Thymus (tissue), 11 donors: ENCODE results near the gene ABCC6. TPM values are rescaled to one million over a fixed set of nuclear protein-coding genes. Genes with fewer than 3 reads are reported as not detected.
"Not testable (repeated sequence)": the region's sequence is repeated elsewhere in the genome, so short reads cannot be mapped to it uniquely, and the experiment has no call there.

Source experiments
- DNase-seq, 9 donors: peaks; one replicate each; pipeline ENCODE4 v3.0.0-alpha.2; 2013; ENCODE audit warnings: low spot score in 9 of 9, low read depth in 6 of 9, missing footprints in 1 of 9
- H3K27ac ChIP-seq, 2 donors: one replicate each; pipeline ENCODE4 v1.5.1; 2013; ENCODE audit warnings: control low read depth in 1 of 2, low read depth in 1 of 2, low read length in 1 of 2, mild to moderate bottlenecking in 1 of 2, moderate library complexity in 1 of 2
- H3K27me3 ChIP-seq, 2 donors: one replicate each; pipeline ENCODE4 v1.5.1; 2013; ENCODE audit warnings: low read length in 1 of 2; ENCODE audit not compliant: control insufficient read depth in 2 of 2, insufficient read depth in 1 of 2
- H3K36me3 ChIP-seq, 2 donors: one replicate each; pipeline ENCODE4 v1.5.1; 2013; ENCODE audit warnings: low read length in 1 of 2, mild to moderate bottlenecking in 1 of 2, moderate library complexity in 1 of 2; ENCODE audit not compliant: control insufficient read depth in 2 of 2, insufficient read depth in 2 of 2
- H3K4me1 ChIP-seq, 2 donors: one replicate each; pipeline ENCODE4 v1.5.1; 2013; ENCODE audit warnings: low read length in 2 of 2; ENCODE audit not compliant: control insufficient read depth in 2 of 2, insufficient read depth in 2 of 2
- H3K4me3 ChIP-seq, 2 donors: one replicate each; pipeline ENCODE4 v1.5.1; 2013; ENCODE audit warnings: low read length in 2 of 2, control low read depth in 1 of 2, mild to moderate bottlenecking in 1 of 2
- H3K9me3 ChIP-seq, 2 donors: one replicate each; pipeline ENCODE4 v1.5.1; 2013; ENCODE audit warnings: low read length in 1 of 2, mild to moderate bottlenecking in 1 of 2; ENCODE audit not compliant: control insufficient read depth in 2 of 2, insufficient read depth in 1 of 2
- WGBS: extraction: QIAGEN DNeasy Blood & Tissue Kit; methylation state at CpG from one replicate; pipeline ENCODE4 v1.1.7; 2013; 5-methylcytosine and 5-hydroxymethylcytosine counted together
- polyA plus RNA-seq: library from polyadenylated mRNA; stranded (reverse); fragments of 200-250 nt; gene quantifications from one replicate; pipeline ENCODE4 v1.2.3, GENCODE V29; 2013
- total RNA-seq: library from RNA; stranded (reverse); fragments of 120-200 nt; gene quantifications from one replicate; pipeline ENCODE4 v1.2.4, GENCODE V29; 2013
- donor health status: healthy.

ABCC6 gene
- total and polyA plus RNA-seq, 2 donors = 0.09 to 0.62 TPM

DNA sequence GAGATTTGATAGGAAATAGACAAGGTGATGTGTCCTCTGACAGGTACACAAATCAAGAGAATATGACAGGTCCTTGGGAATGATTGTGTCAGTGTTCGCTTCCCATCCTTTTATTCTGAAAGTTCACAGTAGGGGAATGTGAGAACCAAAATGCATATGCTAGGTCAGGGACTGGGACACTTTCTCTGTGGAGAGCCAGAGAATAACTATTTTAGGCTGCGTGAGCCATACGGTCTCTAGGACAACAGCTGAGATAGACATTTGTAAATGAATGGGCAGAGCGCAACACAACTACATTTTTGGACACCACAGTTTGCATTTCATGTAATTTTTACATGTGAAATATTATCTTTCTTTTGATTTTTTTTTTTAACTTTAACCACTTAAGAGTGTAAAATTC is 36.7 kb upstream of the ABCC6 start:
- H3K4me3 ChIP-seq, H3K27me3 ChIP-seq, H3K27ac ChIP-seq, H3K36me3 ChIP-seq, H3K9me3 ChIP-seq, DNase-seq, H3K4me1 ChIP-seq: not testable (repeated sequence)
- WGBS = no CpG with 5 or more reads among the region's 4 CpGs

DNA sequence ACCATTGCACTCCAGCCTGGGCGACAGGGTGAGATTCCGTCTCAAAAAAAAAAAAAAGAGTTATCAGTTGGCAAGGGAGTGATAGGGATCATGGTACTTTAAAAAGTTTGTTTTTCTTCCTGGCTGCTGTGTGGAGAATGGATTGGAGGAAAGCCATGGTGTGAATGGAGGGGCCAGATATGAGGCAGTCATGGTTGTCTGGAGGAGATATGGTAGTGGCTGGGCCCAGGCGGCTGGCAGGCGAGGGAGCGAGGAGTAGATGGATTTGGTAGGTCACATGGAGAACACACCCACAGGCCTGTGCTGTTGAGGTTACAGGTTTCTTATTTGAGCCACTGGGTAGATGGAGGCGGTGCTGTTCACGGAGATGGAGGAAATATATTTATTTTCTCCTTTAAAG is 35.5 kb upstream of the ABCC6 start:
- not testable (repeated sequence) for H3K4me1 ChIP-seq, H3K4me3 ChIP-seq, H3K27me3 ChIP-seq, H3K36me3 ChIP-seq, H3K27ac ChIP-seq, H3K9me3 ChIP-seq, DNase-seq
- WGBS = 99% methylated on average over 7 of the region's 7 CpGs

DNA sequence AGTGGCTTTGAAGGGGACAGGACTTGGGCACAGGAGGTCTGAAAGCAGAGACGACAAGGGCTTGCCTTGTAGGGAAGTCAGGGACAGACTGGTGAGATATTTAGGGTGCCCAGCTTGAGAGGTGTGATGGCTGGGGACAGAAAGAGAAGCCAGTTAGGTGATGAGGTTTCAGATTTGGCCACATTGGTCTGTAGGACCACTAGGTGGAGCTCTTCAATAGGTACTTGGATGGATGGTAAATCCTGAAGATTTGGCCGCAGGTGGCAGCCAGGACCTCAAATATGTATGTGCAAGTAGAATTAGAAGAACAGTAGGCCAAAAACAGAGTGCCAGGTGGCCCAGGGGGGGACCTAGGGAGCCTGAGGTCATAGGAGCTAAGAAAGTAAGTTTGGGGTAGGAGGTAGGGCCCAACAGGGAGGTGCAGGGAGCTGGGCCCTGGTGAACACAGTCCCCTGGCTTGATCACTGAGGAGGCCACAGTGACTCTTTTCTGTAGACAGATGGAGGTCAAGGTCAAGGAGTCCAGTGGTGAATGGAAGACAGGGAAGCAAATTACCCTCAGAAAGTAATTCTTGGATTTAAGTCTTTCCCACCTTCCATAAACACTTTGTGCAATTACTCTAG is 34.1 kb upstream of the ABCC6 start:
- not testable (repeated sequence) for H3K4me1 ChIP-seq, H3K27me3 ChIP-seq, H3K36me3 ChIP-seq, DNase-seq, H3K27ac ChIP-seq, H3K9me3 ChIP-seq, H3K4me3 ChIP-seq
- 70% methylated on average over 2 of the region's 2 CpGs for WGBS

DNA sequence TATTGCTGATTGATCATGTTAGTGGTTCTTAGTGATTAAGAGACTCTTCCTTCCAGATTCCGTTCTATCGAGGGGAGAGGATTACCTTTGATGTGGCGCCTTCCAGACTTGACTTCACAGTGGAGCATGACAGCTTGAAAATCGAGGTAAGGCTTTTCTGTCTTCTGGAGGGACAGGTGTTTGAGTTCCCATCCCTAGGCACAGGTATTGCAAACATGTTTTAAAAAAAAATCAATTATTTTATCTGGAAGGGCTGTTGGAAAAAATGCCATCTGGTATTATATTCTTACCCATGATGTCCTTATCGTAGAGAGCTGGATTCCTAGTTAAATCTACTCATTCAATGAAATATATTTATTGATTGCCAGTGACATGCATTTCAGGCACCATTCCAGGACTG is 29.1 kb upstream of the ABCC6 start:
- WGBS = no CpG with 5 or more reads among the region's 5 CpGs
- not testable (repeated sequence) for H3K9me3 ChIP-seq, H3K4me1 ChIP-seq, H3K27ac ChIP-seq, H3K36me3 ChIP-seq, DNase-seq, H3K4me3 ChIP-seq, H3K27me3 ChIP-seq

DNA sequence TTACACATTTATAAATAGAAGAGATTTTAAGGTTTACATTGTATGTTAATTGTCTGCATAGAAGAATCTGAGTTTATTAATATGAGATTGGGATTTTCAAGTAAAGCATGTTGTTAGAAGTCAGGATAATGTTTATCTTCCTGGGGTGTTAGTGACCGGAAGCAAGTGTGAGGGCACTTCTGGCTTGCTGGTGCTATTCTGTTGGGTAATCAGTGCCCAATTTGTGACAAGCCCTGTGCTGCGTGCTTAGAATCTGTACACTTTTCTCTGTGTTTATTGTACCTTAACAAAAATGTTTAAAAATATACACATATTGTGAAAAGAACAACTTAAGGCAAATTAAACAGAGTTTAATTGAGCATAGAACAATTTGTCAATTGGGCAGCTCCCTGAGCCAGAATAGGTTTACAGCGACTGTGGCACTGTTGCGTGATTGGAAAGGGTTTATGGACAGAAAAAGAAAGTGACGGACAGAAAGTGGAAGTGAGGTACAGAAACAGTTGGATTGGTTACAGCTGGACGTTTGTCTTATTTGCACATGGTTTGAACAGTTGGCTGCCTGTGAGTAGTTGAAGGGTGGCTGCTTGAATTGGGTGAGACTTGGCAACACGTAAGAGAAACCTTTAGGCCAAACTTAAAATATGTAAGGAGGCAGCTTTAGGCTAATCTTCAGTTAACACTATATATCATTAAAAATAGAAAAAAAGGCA is 26.5 kb upstream of the ABCC6 start:
- not testable (repeated sequence) for DNase-seq, H3K4me3 ChIP-seq, H3K36me3 ChIP-seq, H3K4me1 ChIP-seq, H3K27me3 ChIP-seq, H3K27ac ChIP-seq, H3K9me3 ChIP-seq
- WGBS = 98% methylated on average over 3 of the region's 7 CpGs

DNA sequence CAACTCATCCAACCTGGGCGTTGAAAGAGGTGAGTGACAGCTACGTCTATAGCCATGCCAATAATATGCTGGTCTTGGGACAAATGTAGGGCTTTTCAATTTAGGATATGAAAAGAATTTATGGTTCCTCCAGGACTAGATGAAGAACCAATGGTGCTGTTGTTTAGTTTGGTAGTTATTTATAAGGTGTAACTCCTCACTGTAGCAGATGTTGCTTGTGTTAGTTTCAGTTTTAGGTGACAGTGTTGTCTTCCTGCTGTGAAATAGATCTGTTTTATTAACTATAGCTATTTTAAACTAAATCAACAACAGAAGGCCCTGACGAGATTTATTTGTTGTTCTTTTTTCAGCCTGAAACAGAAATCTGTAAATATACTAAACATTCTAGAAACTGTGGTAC is 24.1 kb upstream of the ABCC6 start:
- not testable (repeated sequence) for DNase-seq, H3K27me3 ChIP-seq, H3K9me3 ChIP-seq, H3K36me3 ChIP-seq, H3K27ac ChIP-seq, H3K4me1 ChIP-seq, H3K4me3 ChIP-seq
- no CpG with 5 or more reads among the region's 3 CpGs for WGBS

DNA sequence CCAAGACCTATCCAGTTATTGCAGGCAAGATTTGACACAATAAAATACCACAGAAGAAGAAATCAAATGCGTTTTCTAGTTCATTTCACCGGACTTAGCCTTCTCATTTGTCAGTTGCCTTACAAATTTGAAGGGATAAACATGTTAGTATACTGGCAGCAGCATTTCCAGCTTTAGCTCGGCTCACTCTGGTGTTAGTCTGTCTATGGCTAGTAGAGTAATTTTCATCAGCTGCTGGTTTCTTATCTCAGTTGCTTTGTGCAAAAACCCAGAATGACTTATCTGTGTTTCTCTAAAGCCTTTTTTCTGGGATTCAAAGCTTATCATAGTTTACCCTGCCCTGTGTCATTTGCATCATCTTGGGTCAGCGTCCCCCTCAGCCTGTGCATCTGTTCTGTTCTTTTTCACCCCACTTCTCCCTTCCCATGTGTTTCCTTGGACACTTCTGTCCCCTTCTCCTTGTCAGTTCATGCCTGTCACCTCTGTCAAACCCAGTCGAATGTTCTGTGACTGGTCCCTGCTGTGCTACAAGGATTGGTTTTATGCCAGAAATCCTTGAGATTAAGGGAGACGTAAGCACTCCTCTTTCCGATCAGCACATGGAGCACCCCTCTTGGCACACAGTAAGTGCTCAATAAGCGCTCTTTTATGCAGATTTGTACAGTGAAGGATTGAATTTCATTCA is 23.4 kb upstream of the ABCC6 start:
- H3K9me3 ChIP-seq, H3K4me1 ChIP-seq, H3K4me3 ChIP-seq, H3K27me3 ChIP-seq, H3K27ac ChIP-seq, H3K36me3 ChIP-seq, DNase-seq: not testable (repeated sequence)
- WGBS = 96% methylated on average over 5 of the region's 8 CpGs

DNA sequence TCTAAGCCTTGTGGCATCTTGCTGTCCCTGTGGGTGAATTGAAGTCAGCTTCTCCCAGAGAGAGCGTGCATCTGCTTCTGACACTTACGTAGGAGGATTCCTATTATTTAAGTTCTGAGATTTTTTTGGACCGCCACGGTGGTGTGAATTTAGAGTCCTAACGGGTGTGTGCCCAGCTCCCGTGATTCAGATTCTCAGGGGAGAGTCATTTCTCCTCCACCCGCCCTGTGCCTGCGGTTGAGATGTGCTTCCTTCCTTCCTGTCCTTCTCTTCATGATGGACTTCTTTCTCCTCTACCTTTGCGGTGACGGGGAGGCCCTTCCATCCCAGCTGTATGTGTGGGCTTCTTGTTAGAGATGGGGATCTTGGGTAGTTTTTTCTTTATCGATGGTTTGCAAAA is 20.6 kb upstream of the ABCC6 start:
- not testable (repeated sequence) for H3K9me3 ChIP-seq, H3K36me3 ChIP-seq, H3K27me3 ChIP-seq, H3K4me3 ChIP-seq, H3K27ac ChIP-seq, DNase-seq, H3K4me1 ChIP-seq
- 93% methylated on average over 10 of the region's 11 CpGs for WGBS

DNA sequence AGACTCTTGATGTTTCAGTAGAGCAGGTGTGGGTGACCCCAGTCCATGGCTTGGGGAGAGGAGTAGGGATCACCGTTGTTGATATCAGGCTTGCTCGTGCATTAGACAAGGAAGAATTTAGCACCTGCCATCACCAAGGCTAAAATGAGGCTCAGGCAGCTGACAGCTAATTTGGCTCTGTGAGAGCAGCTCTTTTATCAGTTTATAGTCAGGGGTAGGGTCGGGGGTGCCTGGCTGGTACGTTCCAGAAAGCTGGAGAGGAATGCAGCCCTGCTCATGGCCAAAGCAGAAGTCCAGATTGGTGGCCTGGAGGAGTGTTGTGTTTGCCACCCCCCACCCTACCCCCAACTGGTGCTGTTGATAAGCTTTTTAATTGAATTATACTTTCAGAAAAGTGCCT is 17.4 kb upstream of the ABCC6 start:
- H3K27ac ChIP-seq, DNase-seq, H3K4me3 ChIP-seq, H3K36me3 ChIP-seq, H3K4me1 ChIP-seq, H3K27me3 ChIP-seq, H3K9me3 ChIP-seq: not testable (repeated sequence)
- WGBS = 81% methylated on average over 4 of the region's 4 CpGs
